Fibroblast of lung (primary cell): ENCODE data around the gene BTBD2. TPM values are rescaled to one million over a fixed set of nuclear protein-coding genes. Genes with fewer than 3 reads are reported as not detected.

ENCODE experiments used
- DNase-seq, 2 donors: peaks; one replicate each; pipeline versions ENCODE4 v3.0.0 to v3.0.0-alpha.2; 2010; ENCODE audit warnings: low read depth in 2 of 2
- H2AFZ ChIP-seq: 2 replicates; pipeline ENCODE4 v1.5.1; 2012; ENCODE audit warnings: low read length, control low read depth, inconsistent platforms
- H3K27ac ChIP-seq: 2 replicates; pipeline ENCODE4 v1.5.1; 2011; ENCODE audit warnings: low read length, control low read depth; ENCODE audit not compliant: insufficient read depth
- H3K27me3 ChIP-seq: 2 replicates; pipeline ENCODE4 v1.5.1; 2011; ENCODE audit warnings: mild to moderate bottlenecking, low read length; ENCODE audit not compliant: control insufficient read depth, insufficient read depth
- H3K36me3 ChIP-seq: 2 replicates; pipeline ENCODE4 v1.5.1; 2011; ENCODE audit warnings: low read length; ENCODE audit not compliant: control insufficient read depth, insufficient read depth
- H3K4me1 ChIP-seq: 2 replicates; pipeline ENCODE4 v1.5.1; 2011; ENCODE audit warnings: low read length; ENCODE audit not compliant: control insufficient read depth, insufficient read depth; ENCODE audit errors: extremely low read depth
- H3K4me2 ChIP-seq: 2 replicates; pipeline ENCODE4 v1.5.1; 2011; ENCODE audit warnings: low read length, control low read depth; ENCODE audit not compliant: insufficient read depth; ENCODE audit errors: extremely low read depth
- H3K4me3 ChIP-seq, 4 experiments: fragments of 200-600 bp in 1 of 4; sonication (generic) in 1 of 4; replicated peaks in 1 of 4; 2 replicates each; pipeline ENCODE4 v1.5.1; 2011 to 2016; ENCODE audit warnings: low read length in 4 of 4, low read depth in 3 of 4, mild to moderate bottlenecking in 3 of 4, control low read depth in 2 of 4, inconsistent platforms in 1 of 4, mixed read lengths in 1 of 4; ENCODE audit not compliant: insufficient read depth in 1 of 4; ENCODE audit errors: control extremely low read depth in 1 of 4
- H3K79me2 ChIP-seq: 2 replicates; pipeline ENCODE4 v1.5.1; 2012; ENCODE audit warnings: mild to moderate bottlenecking, low read length, inconsistent platforms; ENCODE audit not compliant: control insufficient read depth, insufficient read depth
- H3K9ac ChIP-seq: 2 replicates; pipeline ENCODE4 v1.5.1; 2011; ENCODE audit warnings: mild to moderate bottlenecking, low read length, control low read depth; ENCODE audit not compliant: insufficient read depth
- H3K9me3 ChIP-seq: 2 replicates; pipeline ENCODE4 v1.5.1; 2012; ENCODE audit warnings: low read depth, low read length; ENCODE audit not compliant: control insufficient read depth, insufficient read depth
- H4K20me1 ChIP-seq: 2 replicates; pipeline ENCODE4 v1.5.1; 2011; ENCODE audit warnings: low read length; ENCODE audit not compliant: control insufficient read depth, insufficient read depth; ENCODE audit errors: extremely low read depth
- EZH2 ChIP-seq: IDR thresholded peaks from 2 replicates; pipeline ENCODE4 v1.5.1; 2012; ENCODE audit warnings: low read length, control low read depth, mild to moderate bottlenecking; ENCODE audit errors: missing control alignments
- polyA plus RNA-seq, 2 donors: library from polyadenylated mRNA; depleted of rRNA in 1 of 2; stranded (reverse) in 1 of 2; unstranded in 1 of 2; fragments of >200 nt; gene quantifications; 2 replicates each; pipeline ENCODE4 v1.2.1, GENCODE V29; 2011 to 2012; ENCODE audit warnings: missing spikeins in 1 of 2
- total RNA-seq: library from RNA; depleted of rRNA; stranded (reverse); fragments of >200 nt; gene quantifications from 2 replicates; pipeline ENCODE4 v1.2.1, GENCODE V29; 2014
- TF ChIP-seq, protein P1 (sequence below), 2 donors: IDR thresholded peaks in 1 of 2; conservative IDR thresholded peaks in 1 of 2; 1 replicate in 1 of 2; 2 replicates in 1 of 2; pipeline ENCODE4 v1.5.1; 2011 to 2012; ENCODE audit warnings: low read length in 2 of 2, control low read depth in 1 of 2, inconsistent platforms in 1 of 2, low read depth in 1 of 2, mild to moderate bottlenecking in 1 of 2

Gene BTBD2
- total and polyA plus RNA-seq, 2 donors (not counting 1 experiment from before 2014, with no cell fraction given) = 14.0 to 70.2 TPM

GRCh38 chr19:2038284-2039088 is 23.0 kb upstream of the BTBD2 start:
- H3K4me2 ChIP-seq = no peak overlapping the region
- no peak overlapping the region for H3K4me3 ChIP-seq
- H3K79me2 ChIP-seq = no peaks in the 10 kb centered on the region
- no peak overlapping the region for H2AFZ ChIP-seq
- no peak for DNase-seq
- H4K20me1 ChIP-seq = no peaks in the 10 kb centered on the region
- TF ChIP-seq, protein P1, sequence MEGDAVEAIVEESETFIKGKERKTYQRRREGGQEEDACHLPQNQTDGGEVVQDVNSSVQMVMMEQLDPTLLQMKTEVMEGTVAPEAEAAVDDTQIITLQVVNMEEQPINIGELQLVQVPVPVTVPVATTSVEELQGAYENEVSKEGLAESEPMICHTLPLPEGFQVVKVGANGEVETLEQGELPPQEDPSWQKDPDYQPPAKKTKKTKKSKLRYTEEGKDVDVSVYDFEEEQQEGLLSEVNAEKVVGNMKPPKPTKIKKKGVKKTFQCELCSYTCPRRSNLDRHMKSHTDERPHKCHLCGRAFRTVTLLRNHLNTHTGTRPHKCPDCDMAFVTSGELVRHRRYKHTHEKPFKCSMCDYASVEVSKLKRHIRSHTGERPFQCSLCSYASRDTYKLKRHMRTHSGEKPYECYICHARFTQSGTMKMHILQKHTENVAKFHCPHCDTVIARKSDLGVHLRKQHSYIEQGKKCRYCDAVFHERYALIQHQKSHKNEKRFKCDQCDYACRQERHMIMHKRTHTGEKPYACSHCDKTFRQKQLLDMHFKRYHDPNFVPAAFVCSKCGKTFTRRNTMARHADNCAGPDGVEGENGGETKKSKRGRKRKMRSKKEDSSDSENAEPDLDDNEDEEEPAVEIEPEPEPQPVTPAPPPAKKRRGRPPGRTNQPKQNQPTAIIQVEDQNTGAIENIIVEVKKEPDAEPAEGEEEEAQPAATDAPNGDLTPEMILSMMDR (conservative IDR thresholded peaks at IDR 0.05 in 1 of 2, IDR thresholded peaks at IDR 0.05 in 1 of 2; ENCODE audit: low read depth in 1 of 2, low read length in 2 of 2) = no peak
- no peak for TF ChIP-seq EZH2
- H3K27me3 ChIP-seq = no peaks in the 10 kb centered on the region
- H3K9me3 ChIP-seq = no peaks in the 10 kb centered on the region
- no peak overlapping the region for H3K27ac ChIP-seq
- peaks cover 19% of the 10 kb centered on the region for H3K36me3 ChIP-seq
- peaks cover 9% of the 10 kb centered on the region for H3K4me1 ChIP-seq
- no peak overlapping the region for H3K9ac ChIP-seq

- H3K36me3 ChIP-seq = peaks cover 14% of the 10 kb centered on the region
- H4K20me1 ChIP-seq = no peaks in the 10 kb centered on the region
- H3K27ac ChIP-seq = no peak overlapping the region
- H3K9ac ChIP-seq = no peak overlapping the region
- H3K4me2 ChIP-seq = no peak overlapping the region
- no peak for DNase-seq
- no peaks in the 10 kb centered on the region for H3K9me3 ChIP-seq
- TF ChIP-seq, protein P1 (conservative IDR thresholded peaks at IDR 0.05 in 1 of 2, IDR thresholded peaks at IDR 0.05 in 1 of 2; ENCODE audit: low read depth in 1 of 2, low read length in 2 of 2) = no peak
- TF ChIP-seq EZH2 = no peak
- no peak overlapping the region for H2AFZ ChIP-seq
- no peaks in the 10 kb centered on the region for H3K79me2 ChIP-seq
- peaks cover 9% of the 10 kb centered on the region for H3K4me1 ChIP-seq
- no peaks in the 10 kb centered on the region for H3K27me3 ChIP-seq
- no peak overlapping the region for H3K4me3 ChIP-seq
Measured at GRCh38 chr19:2037651-2038255, 22.2 kb upstream of the BTBD2 start.

DNA sequence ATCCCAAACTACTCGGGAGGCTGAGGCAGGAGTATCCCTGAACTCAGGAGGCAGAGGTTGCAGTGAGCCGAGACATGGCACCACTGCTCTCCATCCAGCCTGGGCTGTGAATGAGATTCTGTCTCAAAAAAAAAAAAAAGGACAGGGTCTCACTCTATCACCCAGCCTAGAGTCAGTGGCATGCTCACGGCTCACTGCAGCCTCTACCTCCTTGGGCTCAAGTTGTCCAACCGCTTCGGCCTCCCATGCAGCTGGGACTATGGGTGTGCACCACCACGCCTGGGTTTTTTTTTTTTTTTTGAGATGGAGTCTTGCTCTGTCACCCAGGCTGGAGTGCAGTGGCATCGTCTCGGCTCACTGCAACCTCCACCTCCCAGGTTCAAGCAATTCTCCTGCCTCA is 20.9 kb upstream of the BTBD2 start:
- TF ChIP-seq, protein P1 (conservative IDR thresholded peaks at IDR 0.05 in 1 of 2, IDR thresholded peaks at IDR 0.05 in 1 of 2; ENCODE audit: low read depth in 1 of 2, low read length in 2 of 2) = no peak
- no peak for TF ChIP-seq EZH2
- Histone ChIP-seq H3K36me3 (peaks cover 9% of the 10 kb centered on the region), H4K20me1 (no peaks in the 10 kb centered on the region), H3K4me1 (peaks cover 10% of the 10 kb centered on the region), H3K79me2 (no peaks in the 10 kb centered on the region), H3K9ac (no peak overlapping the region), H3K9me3 (no peaks in the 10 kb centered on the region), H3K27me3 (no peaks in the 10 kb centered on the region), H3K27ac (no peak overlapping the region), H3K4me2 (no peak overlapping the region), H3K4me3 (no peak overlapping the region), H2AFZ (no peak overlapping the region)
- DNase-seq = no peak
